Stimulated activated CD8-positive, alpha-beta memory T cell treated with anti-CD3 and anti-CD28 coated beads, Interleukin-4, amount 100 ng/mL, for 1 hour (primary cell): ENCODE results near the gene AMPD1.

ENCODE experiments used
- DNase-seq, 2 donors: peaks; one replicate each; pipeline ENCODE4 v3.0.0-alpha.2; 2020; ENCODE audit warnings: low read depth in 2 of 2, low spot score in 1 of 2

The AMPD1 gene

GRCh38 chr1:114700036-114700600, 4.8 kb upstream of the AMPD1 start:
- DNase-seq: no peak

GRCh38 chr1:114696810-114697209, 1.5 kb upstream of the AMPD1 start:
- DNase-seq: no peak

GRCh38 chr1:114694540-114695310, 621 bp downstream of the AMPD1 start:
- DNase-seq: no peak

GRCh38 chr1:114692947-114693346, 2.4 kb downstream of the AMPD1 start:
- DNase-seq: no peak

- DNase-seq: no peak
Observed at GRCh38 chr1:114691061-114691460, 4.3 kb downstream of the AMPD1 start.

GRCh38 chr1:114690148-114690547, 5.2 kb downstream of the AMPD1 start:
- DNase-seq: no peak

GRCh38 chr1:114688526-114688925, 6.8 kb downstream of the AMPD1 start:
- no peak for DNase-seq

GRCh38 chr1:114685851-114686250, 9.5 kb downstream of the AMPD1 start:
- DNase-seq: no peak

GRCh38 chr1:114677691-114678090, 17.7 kb downstream of the AMPD1 start:
- no peak for DNase-seq

- DNase-seq: no peak
Observed at GRCh38 chr1:114676115-114676514, 19.2 kb downstream of the AMPD1 start.

- no peak for DNase-seq
Observed at GRCh38 chr1:114671939-114672275, 23.4 kb downstream of the AMPD1 start.

- DNase-seq: no peak
Observed at GRCh38 chr1:114671011-114671938, 24.1 kb downstream of the AMPD1 start.

- peak; percentile 67 to 74 for DNase-seq
Observed at GRCh38 chr1:114670083-114671010, 25.0 kb downstream of the AMPD1 start.

- DNase-seq: no peak
Observed at GRCh38 chr1:114669562-114670082, 25.7 kb downstream of the AMPD1 start, which contains the start of gene DENND2C. DENND2C (minus strand) TSS chr1:114670049; CDS start chr1:114625984, 44,065 bp downstream.

GRCh38 chr1:114668784-114669561, 26.4 kb downstream of the AMPD1 start:
- DNase-seq: no peak

- no peak for DNase-seq
Observed at GRCh38 chr1:114668373-114668772, 27.0 kb downstream of the AMPD1 start.

- DNase-seq: no peak
Observed at GRCh38 chr1:114666954-114667353, 28.4 kb downstream of the AMPD1 start.

- DNase-seq: no peak
Observed at GRCh38 chr1:114660238-114660637, 35.1 kb downstream of the AMPD1 start.

GRCh38 chr1:114651893-114652292, 43.5 kb downstream of the AMPD1 start:
- no peak for DNase-seq

GRCh38 chr1:114648503-114648902, 46.8 kb downstream of the AMPD1 start:
- DNase-seq: no peak
